NCI-H446 (cell line): Measurements from ENCODE around the gene KRTAP4-1.
"Not testable (repeated sequence)": the region's sequence is repeated elsewhere in the genome, so short reads cannot be mapped to it uniquely, and the experiment has no call there.

Experiments
- DNase-seq, 2 experiments: peaks; one replicate each; lab custom pipeline; 2025; lab: John Stamatoyannopoulos, UW

Gene KRTAP4-1

GRCh38 chr17:41171886-41172285, 12.8 kb downstream of the KRTAP4-1 start:
- no peak for DNase-seq

- no peak for DNase-seq
These were observed 16.6 kb downstream of the KRTAP4-1 start, which contains the start of gene KRTAP4-3 for GRCh38 chr17:41168121-41168520. TSS of gene KRTAP4-3 (minus strand) at chr17:41168221. CDS start at chr17:41168172, 49 bp downstream.

GRCh38 chr17:41167561-41167960, 17.1 kb downstream of the KRTAP4-1 start:
- no peak for DNase-seq

- DNase-seq: no peak
These were observed 20.9 kb downstream of the KRTAP4-1 start for GRCh38 chr17:41163828-41164227.

- DNase-seq: no peak
These were observed 24.1 kb downstream of the KRTAP4-1 start, which contains the start of gene KRTAP4-4 for GRCh38 chr17:41160648-41161047. TSS of gene KRTAP4-4 (minus strand) at chr17:41160748. CDS start at chr17:41160691, 57 bp downstream.

- not testable (repeated sequence) for DNase-seq
These were observed 24.5 kb downstream of the KRTAP4-1 start for GRCh38 chr17:41160190-41160589.

GRCh38 chr17:41153856-41154255, 30.9 kb downstream of the KRTAP4-1 start:
- no peak for DNase-seq

GRCh38 chr17:41151525-41151924, 33.2 kb downstream of the KRTAP4-1 start:
- DNase-seq: no peak

GRCh38 chr17:41150026-41150425, 34.7 kb downstream of the KRTAP4-1 start:
- no peak for DNase-seq

- DNase-seq: no peak
These were observed 35.1 kb downstream of the KRTAP4-1 start, which contains the start of gene KRTAP4-5 for GRCh38 chr17:41149652-41149985. TSS of gene KRTAP4-5 (minus strand) at chr17:41149825. CDS start at chr17:41149767, 58 bp downstream.

GRCh38 chr17:41148971-41149651, 35.6 kb downstream of the KRTAP4-1 start:
- DNase-seq: not testable (repeated sequence)

- no peak for DNase-seq
These were observed 37.0 kb downstream of the KRTAP4-1 start for GRCh38 chr17:41147531-41148204.

- DNase-seq: no peak
These were observed 39.5 kb downstream of the KRTAP4-1 start for GRCh38 chr17:41145261-41145660.

GRCh38 chr17:41144846-41145245, 39.9 kb downstream of the KRTAP4-1 start:
- DNase-seq: no peak

GRCh38 chr17:41141361-41141760, 43.4 kb downstream of the KRTAP4-1 start:
- DNase-seq: no peak

- DNase-seq: no peak
These were observed 44.2 kb downstream of the KRTAP4-1 start, which contains the start of gene KRTAP4-6 for GRCh38 chr17:41140360-41141131. TSS of gene KRTAP4-6 (minus strand) at chr17:41140544. CDS start at chr17:41140487, 57 bp downstream.

GRCh38 chr17:41139865-41140264, 44.8 kb downstream of the KRTAP4-1 start:
- DNase-seq: not testable (repeated sequence)
